Type B pancreatic cell (in vitro differentiated cells): ENCODE data around the gene CNNM4. TPM values are rescaled to one million over a fixed set of nuclear protein-coding genes. Genes with fewer than 3 reads are reported as not detected.
A peak's percentile ranks its signal among the peaks of the same experiment; 100 is the strongest.

Experiments
- DNase-seq: peaks from one replicate; pipeline ENCODE4 v3.0.0; 2021; ENCODE audit warnings: mixed read lengths; ENCODE audit not compliant: unreplicated experiment; ENCODE audit errors: extremely low spot score
- H3K27ac Mint-ChIP-seq: 2 replicates; pipeline ENCODE4 v1.8.0; 2021; ENCODE audit warnings: mild to moderate bottlenecking, mixed read lengths
- H3K27me3 Mint-ChIP-seq: 2 replicates; pipeline ENCODE4 v1.8.0; 2021; ENCODE audit warnings: mixed read lengths
- H3K36me3 Mint-ChIP-seq: 2 replicates; pipeline ENCODE4 v1.8.0; 2021; ENCODE audit warnings: mixed read lengths
- H3K4me1 Mint-ChIP-seq: one replicate; pipeline ENCODE4 v1.8.0; 2021; ENCODE audit warnings: mixed read lengths; ENCODE audit not compliant: unreplicated experiment
- H3K4me3 Mint-ChIP-seq: 2 replicates; pipeline ENCODE4 v1.8.0; 2021; ENCODE audit warnings: mild to moderate bottlenecking, mixed read lengths
- H3K9me3 Mint-ChIP-seq: 2 replicates; pipeline ENCODE4 v1.8.0; 2021; ENCODE audit warnings: mixed read lengths
- total RNA-seq: library from RNA; stranded (reverse); gene quantifications from 2 replicates; pipeline ENCODE4 v1.2.1, GENCODE V29; 2021; ENCODE audit warnings: low replicate concordance
- TF ChIP-seq, protein P1 (sequence below): fragments of 200-600 bp; sonication (generic); conservative IDR thresholded peaks from 2 replicates; pipeline ENCODE4 v1.5.0; 2021; ENCODE audit warnings: antibody characterized with exemption, mild to moderate bottlenecking

CNNM4 gene
- total RNA-seq, 1 donor from 2014 or later = 14.0 TPM

DNA sequence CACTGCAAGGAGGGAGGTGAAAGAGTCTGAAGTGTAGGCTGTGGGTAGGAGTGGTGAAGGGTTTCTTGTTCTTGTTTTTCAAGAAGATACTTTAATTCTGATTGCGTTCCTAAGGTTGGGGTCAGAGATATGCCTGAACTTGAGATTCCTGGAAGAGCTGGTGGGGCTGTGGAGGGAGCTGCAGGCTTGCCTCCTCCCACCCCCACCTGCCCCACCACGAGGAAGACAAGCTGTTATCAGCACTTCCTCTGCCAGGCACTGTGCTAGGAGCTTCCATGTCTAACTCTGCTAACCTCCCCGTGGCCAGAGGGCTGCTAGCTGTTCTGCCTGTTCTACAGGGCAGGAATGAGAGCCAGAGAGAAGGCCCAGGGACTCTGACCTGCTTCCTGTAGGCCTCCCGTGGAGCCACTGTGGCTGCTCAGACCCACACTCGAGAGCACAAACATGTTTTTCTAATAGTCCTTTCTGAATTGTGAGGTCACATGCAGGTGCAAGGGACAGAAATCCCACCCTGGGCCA, 69.4 kb downstream of the CNNM4 start:
- peaks cover 18% of the 10 kb centered on the region for H3K36me3 Mint-ChIP-seq
- H3K9me3 Mint-ChIP-seq = no peaks in the 10 kb centered on the region
- TF ChIP-seq, protein P1, sequence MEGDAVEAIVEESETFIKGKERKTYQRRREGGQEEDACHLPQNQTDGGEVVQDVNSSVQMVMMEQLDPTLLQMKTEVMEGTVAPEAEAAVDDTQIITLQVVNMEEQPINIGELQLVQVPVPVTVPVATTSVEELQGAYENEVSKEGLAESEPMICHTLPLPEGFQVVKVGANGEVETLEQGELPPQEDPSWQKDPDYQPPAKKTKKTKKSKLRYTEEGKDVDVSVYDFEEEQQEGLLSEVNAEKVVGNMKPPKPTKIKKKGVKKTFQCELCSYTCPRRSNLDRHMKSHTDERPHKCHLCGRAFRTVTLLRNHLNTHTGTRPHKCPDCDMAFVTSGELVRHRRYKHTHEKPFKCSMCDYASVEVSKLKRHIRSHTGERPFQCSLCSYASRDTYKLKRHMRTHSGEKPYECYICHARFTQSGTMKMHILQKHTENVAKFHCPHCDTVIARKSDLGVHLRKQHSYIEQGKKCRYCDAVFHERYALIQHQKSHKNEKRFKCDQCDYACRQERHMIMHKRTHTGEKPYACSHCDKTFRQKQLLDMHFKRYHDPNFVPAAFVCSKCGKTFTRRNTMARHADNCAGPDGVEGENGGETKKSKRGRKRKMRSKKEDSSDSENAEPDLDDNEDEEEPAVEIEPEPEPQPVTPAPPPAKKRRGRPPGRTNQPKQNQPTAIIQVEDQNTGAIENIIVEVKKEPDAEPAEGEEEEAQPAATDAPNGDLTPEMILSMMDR = no peak
- H3K4me3 Mint-ChIP-seq = no peak overlapping the region
- H3K27ac Mint-ChIP-seq = no peak overlapping the region
- peaks cover 27% of the 10 kb centered on the region for H3K4me1 Mint-ChIP-seq
- no peak for DNase-seq
- no peaks in the 10 kb centered on the region for H3K27me3 Mint-ChIP-seq

DNA sequence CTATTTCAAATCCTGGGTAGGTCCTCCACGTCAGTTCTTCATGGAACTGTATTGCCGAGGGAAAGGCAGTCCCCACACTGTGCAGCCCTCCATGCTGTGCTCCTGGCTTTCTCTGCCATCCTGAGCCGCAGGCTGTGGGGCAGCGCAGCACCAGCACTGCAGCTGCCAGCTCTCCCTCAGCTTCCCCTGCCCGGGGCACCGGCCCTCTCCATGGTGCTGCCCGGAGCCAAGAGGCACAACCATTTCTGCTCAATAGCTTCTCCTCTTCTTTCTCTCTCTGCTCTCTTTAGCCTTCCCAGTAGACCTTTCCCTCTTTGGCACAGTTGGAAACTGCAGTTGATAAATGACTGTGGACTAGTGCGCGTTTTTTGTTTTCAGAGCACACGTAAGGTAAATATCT, 71.0 kb downstream of the CNNM4 start:
- TF ChIP-seq, protein P1 = no peak
- no peak for DNase-seq
- no peaks in the 10 kb centered on the region for H3K9me3 Mint-ChIP-seq
- no peak overlapping the region for H3K4me3 Mint-ChIP-seq
- no peaks in the 10 kb centered on the region for H3K27me3 Mint-ChIP-seq
- H3K36me3 Mint-ChIP-seq = peaks cover 18% of the 10 kb centered on the region
- H3K4me1 Mint-ChIP-seq = peaks cover 27% of the 10 kb centered on the region
- peak overlapping the region; percentile 97 for H3K27ac Mint-ChIP-seq

DNA sequence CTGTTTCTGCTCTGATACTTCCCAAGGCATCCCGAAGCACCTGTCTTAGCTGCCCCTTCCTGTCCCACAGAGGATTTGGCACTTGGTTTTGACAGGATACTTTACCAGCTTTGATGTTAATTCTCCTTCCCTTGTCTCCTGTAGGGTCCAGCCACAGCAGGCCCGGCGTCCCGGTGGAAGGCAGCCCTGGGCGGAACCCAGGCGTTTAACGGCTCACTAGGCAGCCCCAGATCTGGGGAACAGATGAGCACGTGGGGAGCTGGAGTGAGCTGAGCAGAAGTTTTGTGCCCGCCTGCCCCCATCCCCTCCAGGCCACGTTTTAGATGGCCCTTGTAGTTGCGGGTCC, 71.7 kb downstream of the CNNM4 start:
- no peaks in the 10 kb centered on the region for H3K9me3 Mint-ChIP-seq
- DNase-seq = no peak
- peaks cover 27% of the 10 kb centered on the region for H3K4me1 Mint-ChIP-seq
- H3K27me3 Mint-ChIP-seq = no peaks in the 10 kb centered on the region
- peaks cover 18% of the 10 kb centered on the region for H3K36me3 Mint-ChIP-seq
- H3K27ac Mint-ChIP-seq = peak overlapping the region; percentile 97
- TF ChIP-seq, protein P1 = no peak
- H3K4me3 Mint-ChIP-seq = no peak overlapping the region

DNA sequence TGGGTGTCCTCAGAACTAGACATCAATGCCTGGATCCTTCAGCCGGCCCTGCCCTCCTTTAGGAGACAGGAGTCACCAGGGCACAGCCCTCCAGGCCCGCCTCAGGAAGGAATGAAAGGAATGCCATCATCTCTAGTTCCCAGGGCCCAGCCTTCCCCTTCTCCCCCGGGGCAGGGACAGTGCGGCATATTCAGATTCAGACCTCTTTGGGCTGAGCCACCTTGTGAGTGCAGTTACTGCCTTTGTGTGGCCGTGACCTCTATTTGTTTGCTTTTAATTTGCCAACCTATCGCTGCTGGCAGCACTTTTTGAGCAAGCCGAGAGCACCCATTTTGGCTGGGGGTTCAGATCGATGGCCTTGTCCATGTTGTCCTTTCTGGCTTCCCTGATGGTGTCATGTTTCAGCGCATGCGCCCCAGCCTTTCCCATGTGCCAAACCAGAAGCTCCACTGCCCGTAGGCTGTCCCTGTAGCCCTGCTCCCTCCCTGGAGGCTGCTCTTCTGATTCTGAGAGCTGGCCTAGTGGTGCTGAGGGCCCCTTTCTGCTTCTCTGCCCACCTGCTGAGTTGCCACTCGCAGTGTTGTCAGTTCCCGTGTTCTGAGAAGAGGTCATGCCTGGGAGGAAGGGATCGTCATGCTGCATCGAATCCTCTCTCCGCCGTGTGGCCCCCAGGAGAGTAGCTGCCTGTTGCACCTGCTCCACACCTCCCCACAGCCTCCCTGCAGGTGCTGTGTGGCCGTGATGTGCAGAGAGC, 72.2 kb downstream of the CNNM4 start:
- Mint-ChIP-seq H3K4me3 (peak overlapping the region; percentile 77), H3K27ac (peak overlapping the region; percentile 97), H3K4me1 (peaks cover 27% of the 10 kb centered on the region), H3K36me3 (peaks cover 18% of the 10 kb centered on the region), H3K27me3 (no peaks in the 10 kb centered on the region), H3K9me3 (no peaks in the 10 kb centered on the region)
- TF ChIP-seq, protein P1 = peak; percentile 14
- DNase-seq = peak; percentile 80

DNA sequence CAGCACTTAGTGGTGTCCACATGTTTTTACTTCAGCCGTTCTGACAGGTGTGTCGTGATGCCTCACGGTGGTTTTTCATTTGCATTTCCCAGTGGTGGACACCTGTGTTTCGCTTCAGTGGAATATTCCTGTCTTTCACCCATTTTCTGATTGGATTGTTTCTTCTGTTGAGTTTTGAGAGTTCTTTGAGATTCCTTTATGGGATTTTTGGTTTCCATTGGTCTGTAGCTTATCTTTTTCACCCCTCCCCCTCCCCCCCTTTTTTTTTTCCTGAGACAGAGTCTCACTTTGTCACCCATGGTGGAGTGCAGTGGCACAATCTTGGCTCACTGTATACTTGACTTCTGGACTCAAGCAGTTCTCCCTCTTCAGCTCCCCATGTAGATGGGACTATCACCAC, 75.1 kb downstream of the CNNM4 start:
- H3K9me3 Mint-ChIP-seq = no peaks in the 10 kb centered on the region
- no peak for DNase-seq
- H3K27ac Mint-ChIP-seq = no peak overlapping the region
- TF ChIP-seq, protein P1 = no peak
- no peaks in the 10 kb centered on the region for H3K27me3 Mint-ChIP-seq
- H3K4me3 Mint-ChIP-seq = no peak overlapping the region
- peaks cover 26% of the 10 kb centered on the region for H3K4me1 Mint-ChIP-seq
- peaks cover 18% of the 10 kb centered on the region for H3K36me3 Mint-ChIP-seq
